ENCODE data around the gene URB1.

Gene URB1

DNA sequence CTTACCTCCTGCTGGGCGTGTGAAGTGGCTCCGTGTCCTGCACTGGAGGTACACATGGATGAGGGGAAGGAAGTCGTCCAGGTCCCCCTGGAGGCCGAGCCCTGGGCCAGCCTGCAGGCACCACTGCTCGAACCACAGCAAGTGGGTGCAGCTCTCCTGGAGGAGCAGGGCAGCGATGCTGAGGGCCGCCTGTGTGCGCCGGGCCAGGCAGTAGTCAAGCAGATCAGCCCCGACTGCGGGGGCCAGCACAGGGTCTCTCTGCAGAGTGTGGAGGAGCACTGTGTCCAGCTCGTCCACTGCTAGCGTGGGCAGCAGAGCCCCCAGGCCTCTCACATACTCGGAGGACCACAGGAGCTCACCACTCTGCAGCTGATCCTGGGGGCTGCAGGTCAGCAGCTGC, 45.9 kb downstream of the URB1 start:
- H3K4me1 ChIP-seq (ENCODE audit: insufficient read depth, low read length, severe bottlenecking): no peaks in the 10 kb centered on the region
- H3K4me3 ChIP-seq (ENCODE audit: low read depth, low read length, poor library complexity, severe bottlenecking): no peak overlapping the region
- H3K9ac ChIP-seq (ENCODE audit: low read length): no peak overlapping the region
- no peak overlapping the region for H3K4me2 ChIP-seq (ENCODE audit: low read length)
- peaks cover 100% of the 10 kb centered on the region for H3K36me3 ChIP-seq (ENCODE audit: insufficient read depth, low read length)
- H3F3A ChIP-seq (ENCODE audit: insufficient read depth, low read length): no peaks in the 10 kb centered on the region
- no peak overlapping the region for H3K27ac ChIP-seq (ENCODE audit: low read depth, low read length, poor library complexity, severe bottlenecking)
- no peaks in the 10 kb centered on the region for H3K9me2 ChIP-seq (ENCODE audit: low read depth, low read length)
- no peaks in the 10 kb centered on the region for H4K20me1 ChIP-seq (ENCODE audit: insufficient read depth, low read length)
- TF ChIP-seq EZH2 (IDR thresholded peaks at IDR 0.05; ENCODE audit: borderline replicate concordance, low read length): no peak
- TF ChIP-seq, protein P1, sequence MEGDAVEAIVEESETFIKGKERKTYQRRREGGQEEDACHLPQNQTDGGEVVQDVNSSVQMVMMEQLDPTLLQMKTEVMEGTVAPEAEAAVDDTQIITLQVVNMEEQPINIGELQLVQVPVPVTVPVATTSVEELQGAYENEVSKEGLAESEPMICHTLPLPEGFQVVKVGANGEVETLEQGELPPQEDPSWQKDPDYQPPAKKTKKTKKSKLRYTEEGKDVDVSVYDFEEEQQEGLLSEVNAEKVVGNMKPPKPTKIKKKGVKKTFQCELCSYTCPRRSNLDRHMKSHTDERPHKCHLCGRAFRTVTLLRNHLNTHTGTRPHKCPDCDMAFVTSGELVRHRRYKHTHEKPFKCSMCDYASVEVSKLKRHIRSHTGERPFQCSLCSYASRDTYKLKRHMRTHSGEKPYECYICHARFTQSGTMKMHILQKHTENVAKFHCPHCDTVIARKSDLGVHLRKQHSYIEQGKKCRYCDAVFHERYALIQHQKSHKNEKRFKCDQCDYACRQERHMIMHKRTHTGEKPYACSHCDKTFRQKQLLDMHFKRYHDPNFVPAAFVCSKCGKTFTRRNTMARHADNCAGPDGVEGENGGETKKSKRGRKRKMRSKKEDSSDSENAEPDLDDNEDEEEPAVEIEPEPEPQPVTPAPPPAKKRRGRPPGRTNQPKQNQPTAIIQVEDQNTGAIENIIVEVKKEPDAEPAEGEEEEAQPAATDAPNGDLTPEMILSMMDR (IDR thresholded peaks at IDR 0.05; ENCODE audit: low read length): no peak
- no peaks in the 10 kb centered on the region for H3K79me2 ChIP-seq (ENCODE audit: insufficient read depth, low read length)
- no peak overlapping the region for H2AFZ ChIP-seq (ENCODE audit: low read length)
- 0 out of 2 replicates have a peak, but pooled peaks cover 6% of the 10 kb centered on the region for H3K9me3 ChIP-seq (ENCODE audit: low read length)
- no peaks in the 10 kb centered on the region for H3K27me3 ChIP-seq (ENCODE audit: insufficient read depth, low read length)

DNA sequence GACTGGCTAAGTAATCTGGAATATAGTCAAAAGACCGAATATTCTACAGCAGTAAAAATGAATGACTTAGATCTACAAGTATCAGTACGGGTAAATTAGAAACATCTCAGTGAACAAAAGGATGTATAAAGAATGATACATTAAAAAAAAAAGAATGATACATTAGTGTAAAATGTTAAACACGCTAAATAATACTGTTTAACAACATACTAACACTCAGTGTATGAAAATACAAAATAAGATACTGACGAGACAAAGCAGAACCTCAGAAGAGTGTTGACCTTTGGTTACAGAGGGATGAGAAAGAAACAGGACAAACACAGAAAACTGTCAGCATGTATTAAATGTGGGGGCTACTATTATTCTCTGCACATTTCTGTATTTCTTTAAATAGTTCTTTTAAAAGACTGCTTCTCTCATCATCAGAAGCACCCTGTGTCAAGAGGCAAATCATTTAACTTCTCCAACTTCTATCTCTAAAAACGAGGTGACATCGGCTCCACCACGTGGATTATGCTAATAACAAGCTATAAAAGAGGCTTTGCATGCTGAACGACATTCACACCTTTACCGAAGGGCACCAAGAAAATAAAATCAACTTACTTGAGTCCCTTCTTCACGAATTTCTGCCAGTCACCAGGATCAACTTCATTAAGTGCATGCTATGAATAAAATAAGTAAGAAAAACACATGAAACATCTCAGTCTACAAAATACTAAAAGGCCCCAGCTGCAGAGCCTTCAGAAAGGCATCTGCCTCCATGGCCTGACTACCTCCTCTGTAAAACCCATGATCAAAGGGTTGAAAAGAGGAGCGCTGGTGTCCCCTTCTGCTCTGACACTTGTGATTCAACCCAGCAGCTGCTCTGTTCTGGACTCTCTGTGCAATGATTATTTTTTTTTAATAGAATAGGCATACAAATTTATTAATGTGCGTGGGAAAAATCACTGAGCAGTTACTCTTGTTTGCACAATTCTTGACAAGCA, 51.7 kb downstream of the URB1 start:
- no peak overlapping the region for H2AFZ ChIP-seq (ENCODE audit: low read length)
- no peak overlapping the region for H3K4me2 ChIP-seq (ENCODE audit: low read length)
- no peaks in the 10 kb centered on the region for H3K79me2 ChIP-seq (ENCODE audit: insufficient read depth, low read length)
- no peaks in the 10 kb centered on the region for H3K4me1 ChIP-seq (ENCODE audit: insufficient read depth, low read length, severe bottlenecking)
- 0 out of 2 replicates have a peak, but pooled peaks cover 6% of the 10 kb centered on the region for H3K9me3 ChIP-seq (ENCODE audit: low read length)
- no peak overlapping the region for H3K9ac ChIP-seq (ENCODE audit: low read length)
- no peaks in the 10 kb centered on the region for H3K27me3 ChIP-seq (ENCODE audit: insufficient read depth, low read length)
- no peak overlapping the region for H3K27ac ChIP-seq (ENCODE audit: low read depth, low read length, poor library complexity, severe bottlenecking)
- no peak for TF ChIP-seq EZH2 (IDR thresholded peaks at IDR 0.05; ENCODE audit: borderline replicate concordance, low read length)
- TF ChIP-seq, protein P1 (IDR thresholded peaks at IDR 0.05; ENCODE audit: low read length): no peak
- no peaks in the 10 kb centered on the region for H4K20me1 ChIP-seq (ENCODE audit: insufficient read depth, low read length)
- peaks cover 93% of the 10 kb centered on the region for H3K36me3 ChIP-seq (ENCODE audit: insufficient read depth, low read length)
- H3K4me3 ChIP-seq (ENCODE audit: low read depth, low read length, poor library complexity, severe bottlenecking): no peak overlapping the region
- no peaks in the 10 kb centered on the region for H3K9me2 ChIP-seq (ENCODE audit: low read depth, low read length)
- H3F3A ChIP-seq (ENCODE audit: insufficient read depth, low read length): no peaks in the 10 kb centered on the region

DNA sequence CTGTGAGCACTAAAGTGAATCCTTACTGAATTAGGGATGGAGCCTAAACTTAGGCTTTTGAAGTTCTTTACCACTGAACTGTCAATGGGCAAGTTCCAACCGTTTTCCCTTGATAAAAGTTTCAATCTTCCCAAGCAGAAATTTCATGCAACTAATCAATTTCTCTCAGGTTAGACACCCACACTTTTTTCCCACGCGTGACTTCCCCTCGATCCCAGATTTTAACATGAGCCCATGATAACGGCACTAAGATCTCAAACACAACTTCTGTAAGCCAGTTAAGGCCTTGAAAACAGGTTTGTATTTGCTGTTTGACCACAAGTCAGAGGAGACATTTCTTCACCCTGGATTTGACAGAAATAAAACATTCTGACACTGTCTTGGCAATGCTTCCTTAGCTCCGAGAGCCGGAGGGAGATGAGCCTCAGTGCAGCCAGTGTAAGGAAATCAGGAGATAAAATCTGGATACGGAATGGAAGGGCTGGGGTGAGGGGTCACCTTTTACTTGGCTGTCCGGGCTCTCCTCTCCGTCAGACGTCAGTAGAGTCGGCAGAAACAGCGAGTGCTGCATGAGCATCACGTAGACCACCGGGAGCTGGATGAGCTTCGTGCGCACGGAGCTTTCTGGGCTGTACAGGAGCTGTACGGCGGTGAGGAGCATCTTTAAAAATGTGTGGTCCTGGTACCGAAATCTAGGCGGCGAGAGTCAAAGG, 54.4 kb downstream of the URB1 start:
- TF ChIP-seq, protein P1 (IDR thresholded peaks at IDR 0.05; ENCODE audit: low read length): no peak
- no peak for TF ChIP-seq EZH2 (IDR thresholded peaks at IDR 0.05; ENCODE audit: borderline replicate concordance, low read length)
- Histone ChIP-seq H3F3A (ENCODE audit: insufficient read depth, low read length) (no peaks in the 10 kb centered on the region), H3K79me2 (ENCODE audit: insufficient read depth, low read length) (no peaks in the 10 kb centered on the region), H3K4me1 (ENCODE audit: insufficient read depth, low read length, severe bottlenecking) (no peaks in the 10 kb centered on the region), H3K27ac (ENCODE audit: low read depth, low read length, poor library complexity, severe bottlenecking) (no peak overlapping the region), H3K9me3 (ENCODE audit: low read length) (no peaks in the 10 kb centered on the region), H3K4me2 (ENCODE audit: low read length) (no peak overlapping the region), H3K36me3 (ENCODE audit: insufficient read depth, low read length) (peaks cover 93% of the 10 kb centered on the region), H3K4me3 (ENCODE audit: low read depth, low read length, poor library complexity, severe bottlenecking) (no peak overlapping the region), H3K27me3 (ENCODE audit: insufficient read depth, low read length) (no peaks in the 10 kb centered on the region), H2AFZ (ENCODE audit: low read length) (no peak overlapping the region), H3K9ac (ENCODE audit: low read length) (no peak overlapping the region), H4K20me1 (ENCODE audit: insufficient read depth, low read length) (no peaks in the 10 kb centered on the region), H3K9me2 (ENCODE audit: low read depth, low read length) (no peaks in the 10 kb centered on the region)
